ENCODE measurements around the gene USP34.
"Not testable (repeated sequence)": the region's sequence is repeated elsewhere in the genome, so short reads cannot be mapped to it uniquely, and the experiment has no call there.

The USP34 gene

DNA sequence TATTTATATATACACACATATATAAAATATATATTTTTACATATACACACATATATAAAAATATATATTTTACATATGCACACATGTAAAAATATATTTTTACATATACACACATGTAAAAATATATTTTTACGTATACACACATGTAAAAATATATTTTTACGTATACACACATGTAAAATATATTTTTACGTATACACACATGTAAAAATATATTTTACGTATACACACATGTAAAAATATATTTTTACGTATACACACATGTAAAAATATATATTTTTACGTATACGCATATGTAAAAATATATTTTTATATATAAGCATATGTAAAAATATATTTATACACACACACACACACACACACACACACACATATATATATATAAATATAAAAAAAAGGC is 83.3 kb downstream of the USP34 start:
- H3K4me1 ChIP-seq (ENCODE audit: control insufficient read depth in 2 of 2, insufficient read depth in 1 of 2, low read depth in 1 of 2, low read length in 2 of 2); H3K79me1 ChIP-seq (ENCODE audit: low read depth, low read length); H2BK120ac ChIP-seq (ENCODE audit: low read depth, low read length); H3K14ac ChIP-seq (ENCODE audit: low read length); H2BK12ac ChIP-seq (ENCODE audit: low read length); H2BK15ac ChIP-seq (ENCODE audit: low read length); H3K4me3 ChIP-seq (ENCODE audit: low read length in 2 of 2); H4K8ac ChIP-seq (ENCODE audit: low read depth, low read length); H2AK5ac ChIP-seq (ENCODE audit: low read depth, low read length); H2BK5ac ChIP-seq (ENCODE audit: low read length); H3K4me2 ChIP-seq (ENCODE audit: insufficient read depth, low read length, poor library complexity, severe bottlenecking); DNase-seq (ENCODE audit: low spot score); H3K27ac ChIP-seq (replicated peaks; ENCODE audit: low read length); H3K27me3 ChIP-seq (ENCODE audit: control insufficient read depth in 3 of 3, insufficient read depth in 3 of 3, low read depth in 1 of 3, low read length in 3 of 3); H3K9me3 ChIP-seq (replicated peaks in 1 of 2; ENCODE audit: control insufficient read depth in 2 of 2, insufficient read depth in 1 of 2, low read depth in 1 of 2, low read length in 2 of 2); H4K91ac ChIP-seq (ENCODE audit: low read depth, low read length, poor library complexity); H3K4ac ChIP-seq (ENCODE audit: low read length); H3K18ac ChIP-seq (ENCODE audit: low read length); H3K9ac ChIP-seq (ENCODE audit: low read depth, low read length, poor library complexity); H2AFZ ChIP-seq (ENCODE audit: low read length); H3K23ac ChIP-seq (ENCODE audit: low read depth, low read length, poor library complexity): not testable (repeated sequence)
- 100% methylated on average over 3 of the region's 7 CpGs; no CpG with 5 or more reads in 1 of the 2 donors for WGBS, 2 donors (ENCODE audit: extremely low coverage in 2 of 2, insufficient read length in 2 of 2, insufficient replicate concordance in 1 of 2)
- peaks cover 2 to 53% of the 10 kb centered on the region in 2 donors for H3K36me3 ChIP-seq (replicated peaks in 1 of 2; ENCODE audit: control insufficient read depth in 2 of 2, insufficient read depth in 2 of 2, low read length in 2 of 2)

DNA sequence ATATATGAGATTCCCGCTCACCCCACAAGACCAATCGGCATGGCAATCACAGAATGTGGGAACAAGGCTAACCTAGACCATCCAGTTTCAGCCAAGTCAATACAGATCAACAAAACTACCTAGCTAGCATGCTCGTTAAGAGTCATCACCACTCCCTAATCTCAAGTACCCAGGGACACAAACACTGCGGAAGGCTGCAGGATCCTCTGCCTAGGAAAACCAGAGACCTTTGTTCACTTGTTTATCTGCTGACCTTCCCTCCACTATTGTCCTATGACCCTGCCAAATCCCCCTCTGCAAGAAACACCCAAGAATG is 90.0 kb downstream of the USP34 start:
- H3K14ac ChIP-seq (ENCODE audit: low read length); H3K4ac ChIP-seq (ENCODE audit: low read length); H2BK120ac ChIP-seq (ENCODE audit: low read depth, low read length); H3K9ac ChIP-seq (ENCODE audit: low read depth, low read length, poor library complexity); H2AFZ ChIP-seq (ENCODE audit: low read length); H2BK5ac ChIP-seq (ENCODE audit: low read length); H4K8ac ChIP-seq (ENCODE audit: low read depth, low read length); DNase-seq (ENCODE audit: low spot score); H4K91ac ChIP-seq (ENCODE audit: low read depth, low read length, poor library complexity); H3K27me3 ChIP-seq (ENCODE audit: control insufficient read depth in 3 of 3, insufficient read depth in 3 of 3, low read depth in 1 of 3, low read length in 3 of 3); H3K4me3 ChIP-seq (ENCODE audit: low read length in 2 of 2); H3K23ac ChIP-seq (ENCODE audit: low read depth, low read length, poor library complexity); H3K79me1 ChIP-seq (ENCODE audit: low read depth, low read length); H3K9me3 ChIP-seq (replicated peaks in 1 of 2; ENCODE audit: control insufficient read depth in 2 of 2, insufficient read depth in 1 of 2, low read depth in 1 of 2, low read length in 2 of 2); H3K27ac ChIP-seq (replicated peaks; ENCODE audit: low read length); H2BK12ac ChIP-seq (ENCODE audit: low read length); H3K18ac ChIP-seq (ENCODE audit: low read length); H3K4me2 ChIP-seq (ENCODE audit: insufficient read depth, low read length, poor library complexity, severe bottlenecking); H2BK15ac ChIP-seq (ENCODE audit: low read length); H2AK5ac ChIP-seq (ENCODE audit: low read depth, low read length); H3K4me1 ChIP-seq (ENCODE audit: control insufficient read depth in 2 of 2, insufficient read depth in 1 of 2, low read depth in 1 of 2, low read length in 2 of 2): not testable (repeated sequence)
- peaks cover 3 to 79% of the 10 kb centered on the region in 2 donors for H3K36me3 ChIP-seq (replicated peaks in 1 of 2; ENCODE audit: control insufficient read depth in 2 of 2, insufficient read depth in 2 of 2, low read length in 2 of 2)
- WGBS, 2 donors (ENCODE audit: extremely low coverage in 2 of 2, insufficient read length in 2 of 2, insufficient replicate concordance in 1 of 2) = no CpG with 5 or more reads among the region's 4 CpGs

DNA sequence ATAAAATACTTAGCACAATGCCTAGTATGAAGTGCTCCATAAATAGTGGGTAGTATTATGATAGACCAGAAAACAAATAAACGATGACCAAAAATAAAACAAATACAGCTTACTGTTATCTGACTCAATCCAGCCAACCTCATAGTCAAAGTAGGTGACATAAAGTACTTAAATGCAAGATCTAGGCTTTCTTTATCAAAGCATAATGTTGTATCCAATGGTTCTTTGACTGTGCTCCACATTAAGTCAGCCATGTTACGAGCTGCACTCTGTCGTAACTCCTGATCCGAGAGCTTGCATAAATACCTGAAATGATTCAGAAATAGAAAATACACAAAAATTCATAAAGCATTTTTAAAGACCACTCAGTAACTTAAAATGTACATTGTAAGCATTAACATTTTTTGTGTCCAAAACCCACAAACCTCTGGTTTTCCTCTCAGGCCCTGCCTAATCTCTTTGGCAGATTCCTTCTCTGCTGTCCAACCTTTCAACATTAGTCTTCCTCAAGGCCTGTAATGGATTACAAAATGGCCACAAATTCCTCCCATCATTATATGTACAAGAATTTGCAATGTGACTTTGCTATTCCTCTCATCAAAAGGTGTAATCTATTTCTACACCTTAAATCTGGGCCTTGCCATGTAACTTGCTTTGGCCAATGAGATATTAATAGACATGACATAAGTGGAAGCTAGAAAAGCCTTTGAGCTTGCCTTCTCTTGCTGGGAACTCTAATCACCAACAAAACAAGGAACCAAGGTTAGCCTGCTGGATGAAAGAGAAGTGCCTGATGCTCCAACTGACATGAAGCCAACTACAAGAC is 90.6 kb downstream of the USP34 start:
- H2AFZ ChIP-seq (ENCODE audit: low read length) = no peak overlapping the region
- no peaks in the 10 kb centered on the region for H3K4me1 ChIP-seq (ENCODE audit: control insufficient read depth in 2 of 2, insufficient read depth in 1 of 2, low read depth in 1 of 2, low read length in 2 of 2)

DNA sequence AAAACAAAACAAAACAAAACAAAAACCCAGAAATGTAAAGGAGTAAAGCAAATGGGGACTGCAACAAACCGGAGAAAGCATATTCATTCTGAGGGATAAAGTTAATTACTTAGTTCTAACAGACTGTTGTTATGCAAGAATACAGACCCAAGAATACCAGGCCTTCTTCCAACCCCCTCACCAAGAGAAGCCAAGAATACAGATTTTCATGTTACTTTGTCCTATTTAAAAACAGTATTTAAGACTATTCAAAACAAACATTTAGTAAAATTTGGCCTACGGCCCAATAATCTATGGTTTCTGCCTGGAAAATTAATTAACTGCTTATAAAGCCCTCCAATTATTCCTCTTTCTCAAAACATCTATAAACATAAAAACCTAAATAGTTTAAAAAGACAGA is 91.4 kb downstream of the USP34 start:
- Histone ChIP-seq H2AK5ac (ENCODE audit: low read depth, low read length) (no peak overlapping the region), H3K4me1 (ENCODE audit: control insufficient read depth in 2 of 2, insufficient read depth in 1 of 2, low read depth in 1 of 2, low read length in 2 of 2) (no peaks in the 10 kb centered on the region), H3K9ac (ENCODE audit: low read depth, low read length, poor library complexity) (no peak overlapping the region), H2BK12ac (ENCODE audit: low read length) (no peak overlapping the region), H4K8ac (ENCODE audit: low read depth, low read length) (no peak overlapping the region), H3K27me3 (ENCODE audit: control insufficient read depth in 3 of 3, insufficient read depth in 3 of 3, low read depth in 1 of 3, low read length in 3 of 3) (no peaks in the 10 kb centered on the region), H3K4me2 (ENCODE audit: insufficient read depth, low read length, poor library complexity, severe bottlenecking) (no peak overlapping the region), H2BK5ac (ENCODE audit: low read length) (no peak overlapping the region), H3K79me1 (ENCODE audit: low read depth, low read length) (no peaks in the 10 kb centered on the region), H3K18ac (ENCODE audit: low read length) (no peak overlapping the region), H3K4ac (ENCODE audit: low read length) (no peak overlapping the region), H3K23ac (ENCODE audit: low read depth, low read length, poor library complexity) (no peak overlapping the region), H3K4me3 (ENCODE audit: low read length in 2 of 2) (no peak overlapping the region), H4K91ac (ENCODE audit: low read depth, low read length, poor library complexity) (no peak overlapping the region), H3K36me3 (replicated peaks in 1 of 2; ENCODE audit: control insufficient read depth in 2 of 2, insufficient read depth in 2 of 2, low read length in 2 of 2) (peaks cover 3 to 86% of the 10 kb centered on the region in 2 donors), H2BK120ac (ENCODE audit: low read depth, low read length) (no peak overlapping the region), H2AFZ (ENCODE audit: low read length) (no peak overlapping the region), H3K9me3 (replicated peaks in 1 of 2; ENCODE audit: control insufficient read depth in 2 of 2, insufficient read depth in 1 of 2, low read depth in 1 of 2, low read length in 2 of 2) (no peaks in the 10 kb centered on the region), H2BK15ac (ENCODE audit: low read length) (no peak overlapping the region), H3K27ac (replicated peaks; ENCODE audit: low read length) (no peak overlapping the region), H3K14ac (ENCODE audit: low read length) (no peak overlapping the region)
- WGBS, 2 donors (ENCODE audit: extremely low coverage in 2 of 2, insufficient read length in 2 of 2, insufficient replicate concordance in 1 of 2) = no CpG with 5 or more reads among the region's 2 CpGs
- DNase-seq (ENCODE audit: low spot score) = no peak

More for the DNA sequence above, 90.6 kb downstream of the USP34 start:
- peaks cover 3 to 80% of the 10 kb centered on the region in 2 donors for H3K36me3 ChIP-seq (replicated peaks in 1 of 2; ENCODE audit: control insufficient read depth in 2 of 2, insufficient read depth in 2 of 2, low read length in 2 of 2)
- no peak overlapping the region for H3K9ac ChIP-seq (ENCODE audit: low read depth, low read length, poor library complexity)
- H3K9me3 ChIP-seq (replicated peaks in 1 of 2; ENCODE audit: control insufficient read depth in 2 of 2, insufficient read depth in 1 of 2, low read depth in 1 of 2, low read length in 2 of 2) = no peaks in the 10 kb centered on the region
- H3K23ac ChIP-seq (ENCODE audit: low read depth, low read length, poor library complexity) = no peak overlapping the region
- no peak overlapping the region for H2AK5ac ChIP-seq (ENCODE audit: low read depth, low read length)
- no peak overlapping the region for H2BK5ac ChIP-seq (ENCODE audit: low read length)
- H3K4me3 ChIP-seq (ENCODE audit: low read length in 2 of 2) = no peak overlapping the region
- no peak overlapping the region for H4K8ac ChIP-seq (ENCODE audit: low read depth, low read length)
- no peak overlapping the region for H2BK15ac ChIP-seq (ENCODE audit: low read length)
- H2BK120ac ChIP-seq (ENCODE audit: low read depth, low read length) = no peak overlapping the region
- no peak overlapping the region for H2BK12ac ChIP-seq (ENCODE audit: low read length)
- no peak overlapping the region for H3K27ac ChIP-seq (replicated peaks; ENCODE audit: low read length)
- H3K4me2 ChIP-seq (ENCODE audit: insufficient read depth, low read length, poor library complexity, severe bottlenecking) = no peak overlapping the region
- H3K27me3 ChIP-seq (ENCODE audit: control insufficient read depth in 3 of 3, insufficient read depth in 3 of 3, low read depth in 1 of 3, low read length in 3 of 3) = no peaks in the 10 kb centered on the region
- no CpG with 5 or more reads among the region's 4 CpGs for WGBS, 2 donors (ENCODE audit: extremely low coverage in 2 of 2, insufficient read length in 2 of 2, insufficient replicate concordance in 1 of 2)
- no peak overlapping the region for H3K18ac ChIP-seq (ENCODE audit: low read length)
- DNase-seq (ENCODE audit: low spot score) = no peak
- no peak overlapping the region for H3K14ac ChIP-seq (ENCODE audit: low read length)
- H4K91ac ChIP-seq (ENCODE audit: low read depth, low read length, poor library complexity) = no peak overlapping the region
- no peaks in the 10 kb centered on the region for H3K79me1 ChIP-seq (ENCODE audit: low read depth, low read length)
- no peak overlapping the region for H3K4ac ChIP-seq (ENCODE audit: low read length)

Data from neuronal stem cell (in vitro differentiated cells).